Trophoblast cell (in vitro differentiated cells and primary cell): Measurements from ENCODE around the gene ZPBP2.

Experiments used
- DNase-seq, 2 donors: peaks; one replicate each; pipeline ENCODE4 v3.0.0-alpha.2; 2016
- H2AFZ ChIP-seq: 2 replicates; pipeline ENCODE4 v1.6.1; 2013; ENCODE audit warnings: low read length, moderate library complexity, mild to moderate bottlenecking; ENCODE audit not compliant: insufficient read depth, poor library complexity
- H2AK5ac ChIP-seq: 2 replicates; pipeline ENCODE4 v1.6.1; 2013; ENCODE audit warnings: mild to moderate bottlenecking, low read length
- H2BK120ac ChIP-seq: 2 replicates; pipeline ENCODE4 v1.6.1; 2013; ENCODE audit warnings: low read length, mild to moderate bottlenecking, moderate library complexity; ENCODE audit not compliant: insufficient read depth, poor library complexity
- H2BK12ac ChIP-seq: 2 replicates; pipeline ENCODE4 v1.6.1; 2013; ENCODE audit warnings: mild to moderate bottlenecking, low read length, moderate library complexity
- H2BK5ac ChIP-seq: 2 replicates; pipeline ENCODE4 v1.6.1; 2013; ENCODE audit warnings: low read length, low read depth, moderate library complexity, mild to moderate bottlenecking; ENCODE audit not compliant: poor library complexity
- H3K14ac ChIP-seq: 2 replicates; pipeline ENCODE4 v1.6.1; 2013; ENCODE audit warnings: mild to moderate bottlenecking, low read length
- H3K18ac ChIP-seq: 2 replicates; pipeline ENCODE4 v1.6.1; 2013; ENCODE audit warnings: mild to moderate bottlenecking, low read length
- H3K23ac ChIP-seq: 2 replicates; pipeline ENCODE4 v1.6.1; 2013; ENCODE audit warnings: low read length
- H3K27ac ChIP-seq: 2 replicates; pipeline ENCODE4 v1.5.1; 2013; ENCODE audit warnings: low read depth, mild to moderate bottlenecking, inconsistent platforms, low read length, moderate library complexity
- H3K27me3 ChIP-seq: 2 replicates; pipeline ENCODE4 v1.6.1; 2013; ENCODE audit warnings: inconsistent platforms, mild to moderate bottlenecking, low read length, moderate library complexity; ENCODE audit not compliant: insufficient read depth
- H3K36me3 ChIP-seq, 2 experiments: 1 replicate in 1 of 2; 2 replicates in 1 of 2; pipeline ENCODE4 v1.6.1; 2013; ENCODE audit warnings: low read length in 2 of 2, mild to moderate bottlenecking in 2 of 2, moderate library complexity in 1 of 2; ENCODE audit not compliant: insufficient read depth in 2 of 2, control insufficient read depth in 1 of 2
- H3K4ac ChIP-seq: 2 replicates; pipeline ENCODE4 v1.6.1; 2013; ENCODE audit warnings: low read depth, mild to moderate bottlenecking, low read length, moderate library complexity
- H3K4me1 ChIP-seq, 2 experiments: 1 replicate in 1 of 2; 2 replicates in 1 of 2; pipeline ENCODE4 v1.6.1; 2013; ENCODE audit warnings: low read length in 2 of 2, mild to moderate bottlenecking in 2 of 2, moderate library complexity in 1 of 2; ENCODE audit not compliant: insufficient read depth in 2 of 2, control insufficient read depth in 1 of 2
- H3K4me2 ChIP-seq: 2 replicates; pipeline ENCODE4 v1.6.1; 2013; ENCODE audit warnings: inconsistent platforms, mild to moderate bottlenecking, low read length, moderate library complexity
- H3K4me3 ChIP-seq: 2 replicates; pipeline ENCODE4 v1.5.1; 2013; ENCODE audit warnings: mild to moderate bottlenecking, low read depth, low read length, inconsistent platforms
- H3K79me1 ChIP-seq: one replicate; pipeline ENCODE4 v1.6.1; 2013; ENCODE audit warnings: low read length
- H3K79me2 ChIP-seq: 2 replicates; pipeline ENCODE4 v1.6.1; 2013; ENCODE audit warnings: low read length, mild to moderate bottlenecking; ENCODE audit not compliant: control insufficient read depth, insufficient read depth, poor library complexity
- H3K9ac ChIP-seq: 2 replicates; pipeline ENCODE4 v1.6.1; 2013; ENCODE audit warnings: mild to moderate bottlenecking, low read length
- H3K9me3 ChIP-seq: 2 replicates; pipeline ENCODE4 v1.6.1; 2013; ENCODE audit warnings: low read depth, mild to moderate bottlenecking, control low read depth, inconsistent platforms, low read length; ENCODE audit not compliant: insufficient read depth
- H4K12ac ChIP-seq: 2 replicates; pipeline ENCODE4 v1.6.1; 2013; ENCODE audit warnings: low read depth, mild to moderate bottlenecking, low read length, moderate library complexity
- H4K8ac ChIP-seq: 2 replicates; pipeline ENCODE4 v1.6.1; 2013; ENCODE audit warnings: low read depth, mild to moderate bottlenecking, low read length, moderate library complexity
- H4K91ac ChIP-seq: one replicate; pipeline ENCODE4 v1.6.1; 2013; ENCODE audit warnings: low read depth, mild to moderate bottlenecking, low read length, moderate library complexity
- WGBS: extraction: QIAGEN DNeasy Blood & Tissue Kit; methylation state at CpG from one replicate; pipeline ENCODE4 v1.1.7; 2013; ENCODE audit warnings: missing lambda C conversion rate; ENCODE audit not compliant: insufficient read length, insufficient coverage; ENCODE audit errors: extremely low coverage; 5-methylcytosine and 5-hydroxymethylcytosine counted together

The ZPBP2 gene

GRCh38 chr17:39838057-39838456, 29.9 kb upstream of the ZPBP2 start:
- H3K4me2 ChIP-seq, result no peak overlapping the region
- DNase-seq, result no peak
- no peaks in the 10 kb centered on the region for H3K36me3 ChIP-seq
- no peak overlapping the region for H4K91ac ChIP-seq
- H3K14ac ChIP-seq, result no peak overlapping the region
- no peak overlapping the region for H3K4me3 ChIP-seq
- H3K9ac ChIP-seq, result no peak overlapping the region
- H2BK5ac ChIP-seq, result no peak overlapping the region
- no peak overlapping the region for H4K8ac ChIP-seq
- H3K79me2 ChIP-seq, result no peaks in the 10 kb centered on the region
- no CpG with 5 or more reads among the region's 1 CpG for WGBS
- no peaks in the 10 kb centered on the region for H3K4me1 ChIP-seq
- no peak overlapping the region for H3K23ac ChIP-seq
- no peak overlapping the region for H2AK5ac ChIP-seq
- H3K27me3 ChIP-seq, result no peaks in the 10 kb centered on the region
- H2BK12ac ChIP-seq, result no peak overlapping the region
- no peak overlapping the region for H3K27ac ChIP-seq
- peaks cover 8% of the 10 kb centered on the region for H3K9me3 ChIP-seq
- H3K18ac ChIP-seq, result no peak overlapping the region
- no peak overlapping the region for H3K4ac ChIP-seq
- no peak overlapping the region for H4K12ac ChIP-seq
- H2AFZ ChIP-seq, result no peak overlapping the region
- H3K79me1 ChIP-seq, result no peaks in the 10 kb centered on the region
- H2BK120ac ChIP-seq, result no peak overlapping the region

- Histone ChIP-seq H2BK12ac (no peak overlapping the region), H3K27me3 (no peaks in the 10 kb centered on the region), H4K12ac (no peak overlapping the region), H4K91ac (no peak overlapping the region), H2BK120ac (no peak overlapping the region), H3K9ac (no peak overlapping the region), H3K9me3 (peaks cover 8% of the 10 kb centered on the region), H3K4me3 (no peak overlapping the region), H3K4ac (no peak overlapping the region), H3K79me1 (no peaks in the 10 kb centered on the region), H2AFZ (no peak overlapping the region), H3K79me2 (no peaks in the 10 kb centered on the region), H4K8ac (no peak overlapping the region), H2BK5ac (no peak overlapping the region), H3K27ac (no peak overlapping the region), H3K4me2 (no peak overlapping the region), H3K36me3 (no peaks in the 10 kb centered on the region), H3K18ac (no peak overlapping the region), H3K14ac (no peak overlapping the region), H2AK5ac (no peak overlapping the region), H3K23ac (no peak overlapping the region), H3K4me1 (no peaks in the 10 kb centered on the region)
- no CpG with 5 or more reads among the region's 1 CpG for WGBS
- no peak for DNase-seq
Measured at GRCh38 chr17:39838784-39839183, 29.2 kb upstream of the ZPBP2 start.

GRCh38 chr17:39841134-39841683, 26.8 kb upstream of the ZPBP2 start:
- Histone ChIP-seq H3K27ac (no peak overlapping the region), H3K27me3 (no peaks in the 10 kb centered on the region), H2AK5ac (no peak overlapping the region), H2BK120ac (no peak overlapping the region), H3K4ac (no peak overlapping the region), H4K91ac (no peak overlapping the region), H3K4me1 (no peaks in the 10 kb centered on the region), H3K79me2 (no peaks in the 10 kb centered on the region), H2AFZ (no peak overlapping the region), H3K79me1 (no peaks in the 10 kb centered on the region), H3K9me3 (peaks cover under 1% of the 10 kb centered on the region), H4K12ac (no peak overlapping the region), H3K14ac (no peak overlapping the region), H3K9ac (no peak overlapping the region), H3K4me3 (no peak overlapping the region), H2BK12ac (no peak overlapping the region), H2BK5ac (no peak overlapping the region), H4K8ac (no peak overlapping the region), H3K36me3 (no peaks in the 10 kb centered on the region), H3K18ac (no peak overlapping the region), H3K23ac (no peak overlapping the region), H3K4me2 (no peak overlapping the region)
- WGBS, result no CpG with 5 or more reads among the region's 2 CpGs
- DNase-seq, result no peak

GRCh38 chr17:39845052-39845846, 22.8 kb upstream of the ZPBP2 start:
- Histone ChIP-seq H3K27me3 (no peaks in the 10 kb centered on the region), H2BK12ac (no peak overlapping the region), H3K79me2 (no peaks in the 10 kb centered on the region), H3K23ac (no peak overlapping the region), H3K79me1 (no peaks in the 10 kb centered on the region), H3K4me3 (no peak overlapping the region), H3K14ac (no peak overlapping the region), H3K9me3 (no peaks in the 10 kb centered on the region), H4K12ac (no peak overlapping the region), H3K9ac (no peak overlapping the region), H2AK5ac (no peak overlapping the region), H2BK120ac (no peak overlapping the region), H3K18ac (no peak overlapping the region), H2AFZ (no peak overlapping the region), H2BK5ac (no peak overlapping the region), H3K36me3 (no peaks in the 10 kb centered on the region), H3K4ac (no peak overlapping the region), H3K4me2 (no peak overlapping the region), H4K91ac (no peak overlapping the region), H3K27ac (no peak overlapping the region), H4K8ac (no peak overlapping the region), H3K4me1 (no peaks in the 10 kb centered on the region)
- whole genome bisulfite sequencing, result no CpG with 5 or more reads among the region's 8 CpGs
- no peak for DNase-seq
